ENCODE data around the gene LFNG.

DNA sequence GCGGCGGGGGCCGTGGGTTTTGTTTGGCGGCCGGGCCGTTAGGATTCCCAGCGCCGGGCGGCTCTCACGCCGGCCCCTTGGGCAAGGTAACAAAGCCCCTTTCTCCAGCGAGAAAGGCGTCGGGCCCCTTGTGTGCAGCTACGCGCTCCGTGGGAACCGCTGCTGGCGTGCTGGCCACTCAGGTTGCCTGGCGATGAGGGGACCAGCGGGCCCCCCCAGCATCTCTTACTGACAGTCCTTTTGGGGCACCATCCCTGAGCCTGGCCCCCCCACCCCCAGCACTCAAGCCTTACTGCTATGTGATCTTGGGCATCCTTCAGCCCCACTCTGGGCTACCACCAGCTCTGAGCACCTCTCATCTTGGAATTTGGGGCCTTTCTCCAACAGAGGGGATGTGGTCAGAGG is 1.8 kb downstream of the LFNG start:
- no peak for TF ChIP-seq FOXP2 (optimal IDR thresholded peaks at IDR 0.05; ENCODE audit: borderline replicate concordance, extremely low read depth, extremely low read length, insufficient read depth)
- no peak for TF ChIP-seq TAF1 (IDR thresholded peaks at IDR 0.05; ENCODE audit: borderline replicate concordance, insufficient read depth, low read length)
- TF ChIP-seq POLR2AphosphoS5 (IDR thresholded peaks at IDR 0.05; ENCODE audit: low read depth, low read length): no peak
- TF ChIP-seq REST (IDR thresholded peaks at IDR 0.05; ENCODE audit: insufficient read depth in 1 of 2, low read depth in 2 of 2, low read length in 2 of 2): no peak
- no peak for TF ChIP-seq SIN3A (IDR thresholded peaks at IDR 0.05; ENCODE audit: borderline replicate concordance, insufficient read depth, low read length)
